SK-N-SH (cell line): ENCODE results near the gene SLX4IP. TPM values are rescaled to one million over a fixed set of nuclear protein-coding genes. Genes with fewer than 3 reads are reported as not detected.

Experiments used
- CTCF ChIA-PET: fragments of 300-600, 350-600 bp; formaldehyde crosslinking; extraction: SDS; loops from one replicate; lab custom pipeline; 2021; lab: Yijun Ruan, JAX
- POLR2A ChIA-PET: fragments of 350-600 bp; sonication (Branson Sonifier 250); formaldehyde crosslinking; extraction: SDS; loops from one replicate; lab custom pipeline; 2020; ENCODE audit warnings: antibody characterized with exemption, inconsistent platforms; lab: Yijun Ruan, JAX
- DNase-seq: peaks from one replicate; pipeline ENCODE4 v3.0.0; 2012
- H2AFZ ChIP-seq: fragments of 200-600 bp; sonication (generic); 2 replicates; pipeline ENCODE4 v1.8.1; 2016; ENCODE audit warnings: antibody characterized with exemption, mild to moderate bottlenecking, low read depth
- H3F3A ChIP-seq: fragments of 200-600 bp; sonication (generic); replicated peaks from 2 replicates; pipeline ENCODE3; 2016; ENCODE audit warnings: antibody characterized with exemption, mild to moderate bottlenecking; ENCODE audit not compliant: insufficient read depth
- H3K27ac ChIP-seq, 2 experiments: fragments of 200-500 bp in 1 of 2; fragments of 200-600 bp in 1 of 2; sonication (Bioruptor generic) in 1 of 2; sonication (generic), shearing (Covaris generic) in 1 of 2; 2 replicates each; pipeline versions ENCODE4 v1.5.1 to v1.6.1; 2014 to 2016; ENCODE audit warnings: low read depth in 2 of 2, inconsistent platforms in 1 of 2, low read length in 1 of 2, mild to moderate bottlenecking in 1 of 2, mixed read lengths in 1 of 2
- H3K27me3 ChIP-seq: fragments of 200-600 bp; sonication (generic), shearing (Covaris generic); 2 replicates; pipeline ENCODE4 v1.6.1; 2016; ENCODE audit warnings: mixed run types; ENCODE audit not compliant: insufficient read depth
- H3K36me3 ChIP-seq, 2 experiments: fragments of 200-500 bp in 1 of 2; fragments of 200-600 bp in 1 of 2; sonication (Bioruptor generic) in 1 of 2; sonication (generic) in 1 of 2; replicated peaks in 1 of 2; 2 replicates each; pipeline versions ENCODE3 to v1.5.1; 2014 to 2016; ENCODE audit warnings: low read length in 1 of 2, mild to moderate bottlenecking in 1 of 2; ENCODE audit not compliant: insufficient read depth in 2 of 2, control insufficient read depth in 1 of 2
- H3K4me1 ChIP-seq, 2 experiments: fragments of 200-500 bp in 1 of 2; fragments of 200-600 bp in 1 of 2; sonication (Bioruptor generic) in 1 of 2; sonication (generic), shearing (Covaris generic) in 1 of 2; 2 replicates each; pipeline versions ENCODE4 v1.5.1 to v1.6.1; 2014 to 2016; ENCODE audit warnings: low read depth in 1 of 2, low read length in 1 of 2, mixed run types in 1 of 2; ENCODE audit not compliant: insufficient read depth in 2 of 2, control insufficient read depth in 1 of 2
- H3K4me2 ChIP-seq: fragments of 200-600 bp; sonication (generic), shearing (Covaris generic); 2 replicates; pipeline ENCODE4 v1.6.1; 2017; ENCODE audit warnings: mixed run types
- H3K4me3 ChIP-seq, 2 experiments: fragments of 200-500 bp in 1 of 2; fragments of 200-600 bp in 1 of 2; sonication (Bioruptor generic) in 1 of 2; sonication (generic), shearing (Covaris generic) in 1 of 2; 2 replicates each; pipeline versions ENCODE4 v1.5.1 to v1.8.1; 2014 to 2016; ENCODE audit warnings: low read depth in 2 of 2, inconsistent platforms in 1 of 2, low read length in 1 of 2, mild to moderate bottlenecking in 1 of 2, mixed read lengths in 1 of 2, moderate library complexity in 1 of 2
- H3K79me2 ChIP-seq: fragments of 200-600 bp; sonication (generic); 2 replicates; pipeline ENCODE4 v1.8.1; 2017; ENCODE audit warnings: mild to moderate bottlenecking; ENCODE audit not compliant: insufficient read depth
- H3K9ac ChIP-seq: fragments of 200-600 bp; sonication (generic); 2 replicates; pipeline ENCODE4 v1.6.1; 2017; ENCODE audit warnings: mixed run types
- H3K9me2 ChIP-seq: fragments of 200-600 bp; sonication (generic); 2 replicates; pipeline ENCODE4 v1.6.1; 2017; ENCODE audit warnings: mixed run types
- H3K9me3 ChIP-seq: fragments of 200-600 bp; sonication (generic); 2 replicates; pipeline ENCODE4 v1.6.1; 2017; ENCODE audit warnings: mixed run types, mild to moderate bottlenecking, moderate library complexity
- H4K20me1 ChIP-seq: fragments of 200-600 bp; sonication (generic); 2 replicates; pipeline ENCODE4 v1.6.1; 2017; ENCODE audit warnings: mild to moderate bottlenecking, mixed run types; ENCODE audit not compliant: insufficient read depth
- CHD2 ChIP-seq: fragments of 150-350 bp; IDR thresholded peaks from 2 replicates; pipeline ENCODE4 v1.6.1; 2018; ENCODE audit warnings: low read length; ENCODE audit not compliant: partially characterized antibody
- ELF1 ChIP-seq: IDR thresholded peaks from 2 replicates; pipeline ENCODE4 v1.4.0; 2012
- EP300 ChIP-seq, 2 experiments: IDR thresholded peaks; 2 replicates each; pipeline versions ENCODE4 v1.4.0 to v1.6.1; 2012; ENCODE audit warnings: borderline replicate concordance in 1 of 2, low read depth in 1 of 2, low read length in 1 of 2
- FOXJ3 ChIP-seq: sonication (generic); formaldehyde crosslinking; IDR thresholded peaks from 2 replicates; pipeline ENCODE4 v1.5.1; 2020; ENCODE audit warnings: mild to moderate bottlenecking, missing genetic modification reagents
- FOXM1 ChIP-seq: IDR thresholded peaks from 2 replicates; pipeline ENCODE4 v1.4.0; 2012; ENCODE audit warnings: low read depth, mild to moderate bottlenecking
- GABPA ChIP-seq: IDR thresholded peaks from 2 replicates; pipeline ENCODE4 v1.4.0; 2012; ENCODE audit warnings: low read depth, mild to moderate bottlenecking
- IRF3 ChIP-seq: fragments of 150-350 bp; IDR thresholded peaks from 2 replicates; pipeline ENCODE4 v1.6.1; 2016; ENCODE audit warnings: mild to moderate bottlenecking, low read depth, low read length
- JUND ChIP-seq: IDR thresholded peaks from 2 replicates; pipeline ENCODE4 v1.4.0; 2012
- NFIC ChIP-seq: IDR thresholded peaks from 2 replicates; pipeline ENCODE4 v1.4.0; 2012; ENCODE audit warnings: borderline replicate concordance
- NRF1 ChIP-seq: IDR thresholded peaks from 2 replicates; pipeline ENCODE4 v1.6.1; 2012; ENCODE audit warnings: low read depth, mild to moderate bottlenecking, low read length
- POLR2AphosphoS5 ChIP-seq: IDR thresholded peaks from 2 replicates; pipeline ENCODE4 v1.6.1; 2012; ENCODE audit warnings: low read depth, low read length
- RXRA ChIP-seq: IDR thresholded peaks from 2 replicates; pipeline ENCODE4 v1.4.0; 2012; ENCODE audit warnings: low read depth, mild to moderate bottlenecking, borderline replicate concordance
- SIN3A ChIP-seq: IDR thresholded peaks from 2 replicates; pipeline ENCODE4 v1.6.1; 2012; ENCODE audit warnings: low read depth, mild to moderate bottlenecking, low read length, moderate library complexity, borderline replicate concordance
- TCF12 ChIP-seq: IDR thresholded peaks from 2 replicates; pipeline ENCODE4 v1.4.0; 2012
- USF1 ChIP-seq: IDR thresholded peaks from 2 replicates; pipeline ENCODE4 v1.4.0; 2012; ENCODE audit warnings: low read depth, borderline replicate concordance
- YY1 ChIP-seq: IDR thresholded peaks from 2 replicates; pipeline ENCODE4 v1.4.0; 2012; ENCODE audit warnings: low read depth, mild to moderate bottlenecking
- WGBS: methylation state at CpG from one replicate; pipeline ENCODE4 v1.1.6; 2017; ENCODE audit warnings: low lambda C conversion rate; 5-methylcytosine and 5-hydroxymethylcytosine counted together
- polyA plus RNA-seq, 3 experiments: library from polyadenylated mRNA; depleted of rRNA; stranded (reverse); fragments of >200 nt; gene quantifications; 2 replicates each; pipeline ENCODE4 v1.2.3, GENCODE V29; 2012
- TF ChIP-seq, protein P1 (sequence below): IDR thresholded peaks from 2 replicates; pipeline ENCODE4 v1.4.0; 2012; ENCODE audit warnings: low read depth, borderline replicate concordance
- TF ChIP-seq, protein P2 (sequence below): IDR thresholded peaks from 2 replicates; pipeline ENCODE4 v1.6.1; 2012; ENCODE audit warnings: mild to moderate bottlenecking, low read depth, low read length, moderate library complexity
- TF ChIP-seq, protein P3 (sequence below): IDR thresholded peaks from 2 replicates; pipeline ENCODE4; 2012

Gene SLX4IP
- polyA plus RNA-seq, 1 of the 3 experiments (the other 2 are of a cell fraction), result 1.3 TPM

DNA sequence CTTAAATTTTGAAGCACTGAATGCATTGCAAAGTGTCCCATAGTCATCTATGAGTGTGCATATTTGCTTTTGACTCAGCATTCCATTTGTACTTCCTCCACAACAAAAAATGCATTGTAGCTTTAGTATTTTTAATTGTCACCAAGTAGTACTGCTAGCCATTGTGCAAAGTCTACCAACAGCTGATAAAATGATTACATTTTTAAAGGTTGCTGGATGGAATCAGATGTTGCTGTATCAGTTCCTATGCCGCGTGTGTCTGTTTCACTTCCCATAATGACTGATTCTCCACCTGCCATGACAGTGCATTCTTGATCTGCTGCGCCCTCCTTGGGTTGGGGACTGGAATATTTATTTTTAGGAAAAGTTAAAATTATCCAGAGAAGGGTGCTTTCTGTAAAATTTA lies 41.2 kb downstream of the SLX4IP start:
- no peaks in the 10 kb centered on the region for H3K27me3 ChIP-seq
- H3K4me2 ChIP-seq, result no peak overlapping the region
- H3K79me2 ChIP-seq, result peaks cover 5% of the 10 kb centered on the region; the same call in 1 of the 2 replicates
- H3K9me2 ChIP-seq, result no peaks in the 10 kb centered on the region
- no peak overlapping the region for H3K4me3 ChIP-seq
- WGBS, result 96% methylated on average over 3 of the region's 3 CpGs
- H3K4me1 ChIP-seq, result peaks cover 3 to 7% of the 10 kb centered on the region in 2 experiments; a peak in 2 of 4 replicates
- H3K9ac ChIP-seq, result no peak overlapping the region
- no peaks in the 10 kb centered on the region for H4K20me1 ChIP-seq
- H2AFZ ChIP-seq, result no peak overlapping the region
- CTCF ChIA-PET, result interaction anchor here (1.2 to 2.6 kb wide), 3 partner anchors 8 to 498 kb away, joined by 3 to 7 read pairs (median 3); no protein-coding TSS in a partner anchor
- no peaks in the 10 kb centered on the region for H3F3A ChIP-seq
- no peaks in the 10 kb centered on the region for H3K9me3 ChIP-seq
- POLR2A ChIA-PET, result no interaction called here
- no peaks in the 10 kb centered on the region for H3K36me3 ChIP-seq
- no peak overlapping the region for H3K27ac ChIP-seq
- TF ChIP-seq ELF1, result no peak
- TF ChIP-seq, protein P1, sequence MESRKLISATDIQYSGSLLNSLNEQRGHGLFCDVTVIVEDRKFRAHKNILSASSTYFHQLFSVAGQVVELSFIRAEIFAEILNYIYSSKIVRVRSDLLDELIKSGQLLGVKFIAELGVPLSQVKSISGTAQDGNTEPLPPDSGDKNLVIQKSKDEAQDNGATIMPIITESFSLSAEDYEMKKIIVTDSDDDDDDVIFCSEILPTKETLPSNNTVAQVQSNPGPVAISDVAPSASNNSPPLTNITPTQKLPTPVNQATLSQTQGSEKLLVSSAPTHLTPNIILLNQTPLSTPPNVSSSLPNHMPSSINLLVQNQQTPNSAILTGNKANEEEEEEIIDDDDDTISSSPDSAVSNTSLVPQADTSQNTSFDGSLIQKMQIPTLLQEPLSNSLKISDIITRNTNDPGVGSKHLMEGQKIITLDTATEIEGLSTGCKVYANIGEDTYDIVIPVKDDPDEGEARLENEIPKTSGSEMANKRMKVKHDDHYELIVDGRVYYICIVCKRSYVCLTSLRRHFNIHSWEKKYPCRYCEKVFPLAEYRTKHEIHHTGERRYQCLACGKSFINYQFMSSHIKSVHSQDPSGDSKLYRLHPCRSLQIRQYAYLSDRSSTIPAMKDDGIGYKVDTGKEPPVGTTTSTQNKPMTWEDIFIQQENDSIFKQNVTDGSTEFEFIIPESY, result no peak
- TF ChIP-seq USF1, result no peak
- no peak for TF ChIP-seq NRF1
- TF ChIP-seq SIN3A, result no peak
- TF ChIP-seq FOXJ3, result no peak
- TF ChIP-seq, all 33 proteins: peak for 0
- no peak for DNase-seq

DNA sequence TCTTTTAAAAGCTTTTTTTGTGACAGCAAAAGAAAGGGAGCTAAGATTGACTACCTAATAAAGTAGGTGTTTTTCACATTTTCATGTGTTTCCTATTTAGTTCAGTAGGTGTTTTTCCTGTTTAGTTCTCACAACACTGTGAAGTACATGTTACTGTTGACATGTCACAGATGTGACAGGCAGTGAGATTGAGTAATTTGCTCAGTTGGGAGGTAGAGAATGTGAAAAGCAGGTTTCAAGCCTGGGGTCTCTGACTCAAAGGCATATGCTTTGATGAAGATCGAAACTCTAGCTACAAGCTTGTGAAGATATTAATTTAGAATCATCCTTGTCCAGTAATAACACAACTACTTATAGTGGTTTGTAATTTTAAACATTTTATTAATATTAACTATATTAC lies 43.1 kb downstream of the SLX4IP start:
- no peak overlapping the region for H3K4me3 ChIP-seq
- H3K27ac ChIP-seq, result no peak overlapping the region
- peaks cover 5% of the 10 kb centered on the region; the same call in 1 of the 2 replicates for H3K79me2 ChIP-seq
- H3K27me3 ChIP-seq, result no peaks in the 10 kb centered on the region
- no peaks in the 10 kb centered on the region for H3K9me2 ChIP-seq
- peaks cover 0 to 7% of the 10 kb centered on the region in 2 experiments; a peak in 2 of 4 replicates for H3K4me1 ChIP-seq
- WGBS, result 96% methylated on average over 1 of the region's 1 CpG
- no peaks in the 10 kb centered on the region for H3F3A ChIP-seq
- no peaks in the 10 kb centered on the region for H4K20me1 ChIP-seq
- no peak overlapping the region for H3K4me2 ChIP-seq
- ChIA-PET POLR2A (no interaction called here), CTCF (interaction anchor here (1.0 to 2.6 kb wide), 2 partner anchors 10 to 58 kb away, joined by 3 to 7 read pairs; no protein-coding TSS in a partner anchor)
- DNase-seq, result no peak
- no peaks in the 10 kb centered on the region for H3K9me3 ChIP-seq
- no peaks in the 10 kb centered on the region for H3K36me3 ChIP-seq
- H2AFZ ChIP-seq, result no peak overlapping the region
- no peak overlapping the region for H3K9ac ChIP-seq
- no peak for TF ChIP-seq JUND
- no peak for TF ChIP-seq CHD2
- no peak for TF ChIP-seq POLR2AphosphoS5
- TF ChIP-seq GABPA, result no peak
- TF ChIP-seq, protein P2, sequence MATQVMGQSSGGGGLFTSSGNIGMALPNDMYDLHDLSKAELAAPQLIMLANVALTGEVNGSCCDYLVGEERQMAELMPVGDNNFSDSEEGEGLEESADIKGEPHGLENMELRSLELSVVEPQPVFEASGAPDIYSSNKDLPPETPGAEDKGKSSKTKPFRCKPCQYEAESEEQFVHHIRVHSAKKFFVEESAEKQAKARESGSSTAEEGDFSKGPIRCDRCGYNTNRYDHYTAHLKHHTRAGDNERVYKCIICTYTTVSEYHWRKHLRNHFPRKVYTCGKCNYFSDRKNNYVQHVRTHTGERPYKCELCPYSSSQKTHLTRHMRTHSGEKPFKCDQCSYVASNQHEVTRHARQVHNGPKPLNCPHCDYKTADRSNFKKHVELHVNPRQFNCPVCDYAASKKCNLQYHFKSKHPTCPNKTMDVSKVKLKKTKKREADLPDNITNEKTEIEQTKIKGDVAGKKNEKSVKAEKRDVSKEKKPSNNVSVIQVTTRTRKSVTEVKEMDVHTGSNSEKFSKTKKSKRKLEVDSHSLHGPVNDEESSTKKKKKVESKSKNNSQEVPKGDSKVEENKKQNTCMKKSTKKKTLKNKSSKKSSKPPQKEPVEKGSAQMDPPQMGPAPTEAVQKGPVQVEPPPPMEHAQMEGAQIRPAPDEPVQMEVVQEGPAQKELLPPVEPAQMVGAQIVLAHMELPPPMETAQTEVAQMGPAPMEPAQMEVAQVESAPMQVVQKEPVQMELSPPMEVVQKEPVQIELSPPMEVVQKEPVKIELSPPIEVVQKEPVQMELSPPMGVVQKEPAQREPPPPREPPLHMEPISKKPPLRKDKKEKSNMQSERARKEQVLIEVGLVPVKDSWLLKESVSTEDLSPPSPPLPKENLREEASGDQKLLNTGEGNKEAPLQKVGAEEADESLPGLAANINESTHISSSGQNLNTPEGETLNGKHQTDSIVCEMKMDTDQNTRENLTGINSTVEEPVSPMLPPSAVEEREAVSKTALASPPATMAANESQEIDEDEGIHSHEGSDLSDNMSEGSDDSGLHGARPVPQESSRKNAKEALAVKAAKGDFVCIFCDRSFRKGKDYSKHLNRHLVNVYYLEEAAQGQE, result no peak
- no peak for TF ChIP-seq RXRA
- TF ChIP-seq ELF1, result no peak
- no peak for TF ChIP-seq YY1
- TF ChIP-seq FOXM1, result no peak
- TF ChIP-seq, protein P3, sequence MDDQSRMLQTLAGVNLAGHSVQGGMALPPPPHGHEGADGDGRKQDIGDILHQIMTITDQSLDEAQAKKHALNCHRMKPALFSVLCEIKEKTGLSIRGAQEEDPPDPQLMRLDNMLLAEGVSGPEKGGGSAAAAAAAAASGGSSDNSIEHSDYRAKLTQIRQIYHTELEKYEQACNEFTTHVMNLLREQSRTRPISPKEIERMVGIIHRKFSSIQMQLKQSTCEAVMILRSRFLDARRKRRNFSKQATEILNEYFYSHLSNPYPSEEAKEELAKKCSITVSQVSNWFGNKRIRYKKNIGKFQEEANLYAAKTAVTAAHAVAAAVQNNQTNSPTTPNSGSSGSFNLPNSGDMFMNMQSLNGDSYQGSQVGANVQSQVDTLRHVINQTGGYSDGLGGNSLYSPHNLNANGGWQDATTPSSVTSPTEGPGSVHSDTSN, result no peak
- TF ChIP-seq SIN3A, result no peak
- no peak for TF ChIP-seq NFIC
- no peak for TF ChIP-seq IRF3
- TF ChIP-seq EP300 (IDR thresholded peaks at IDR 0.05; ENCODE audit: borderline replicate concordance in 1 of 2, low read depth in 1 of 2, low read length in 1 of 2), result no peak
- no peak for TF ChIP-seq TCF12
